Fibroblast of villous mesenchyme (primary cell): ENCODE data around the gene CYP26B1. TPM values are rescaled to one million over a fixed set of nuclear protein-coding genes. Genes with fewer than 3 reads are reported as not detected.

Experiments used
- DNase-seq: peaks from one replicate; pipeline ENCODE4 v3.0.0-alpha.2; 2010; ENCODE audit warnings: low read depth
- H3K4me3 ChIP-seq: 2 replicates; pipeline ENCODE4 v1.5.1; 2011; ENCODE audit warnings: low read depth, mild to moderate bottlenecking, low read length
- total RNA-seq: library from RNA; depleted of rRNA; stranded (reverse); fragments of >200 nt; gene quantifications from 2 replicates; pipeline ENCODE4 v1.2.3, GENCODE V29; 2012
- TF ChIP-seq, protein P1 (sequence below): IDR thresholded peaks from 2 replicates; pipeline ENCODE4 v1.5.1; 2012; ENCODE audit warnings: low read depth, mild to moderate bottlenecking, low read length; ENCODE audit not compliant: insufficient read depth

The CYP26B1 gene
- total RNA-seq, 1 donor, result 0.43 TPM

DNA sequence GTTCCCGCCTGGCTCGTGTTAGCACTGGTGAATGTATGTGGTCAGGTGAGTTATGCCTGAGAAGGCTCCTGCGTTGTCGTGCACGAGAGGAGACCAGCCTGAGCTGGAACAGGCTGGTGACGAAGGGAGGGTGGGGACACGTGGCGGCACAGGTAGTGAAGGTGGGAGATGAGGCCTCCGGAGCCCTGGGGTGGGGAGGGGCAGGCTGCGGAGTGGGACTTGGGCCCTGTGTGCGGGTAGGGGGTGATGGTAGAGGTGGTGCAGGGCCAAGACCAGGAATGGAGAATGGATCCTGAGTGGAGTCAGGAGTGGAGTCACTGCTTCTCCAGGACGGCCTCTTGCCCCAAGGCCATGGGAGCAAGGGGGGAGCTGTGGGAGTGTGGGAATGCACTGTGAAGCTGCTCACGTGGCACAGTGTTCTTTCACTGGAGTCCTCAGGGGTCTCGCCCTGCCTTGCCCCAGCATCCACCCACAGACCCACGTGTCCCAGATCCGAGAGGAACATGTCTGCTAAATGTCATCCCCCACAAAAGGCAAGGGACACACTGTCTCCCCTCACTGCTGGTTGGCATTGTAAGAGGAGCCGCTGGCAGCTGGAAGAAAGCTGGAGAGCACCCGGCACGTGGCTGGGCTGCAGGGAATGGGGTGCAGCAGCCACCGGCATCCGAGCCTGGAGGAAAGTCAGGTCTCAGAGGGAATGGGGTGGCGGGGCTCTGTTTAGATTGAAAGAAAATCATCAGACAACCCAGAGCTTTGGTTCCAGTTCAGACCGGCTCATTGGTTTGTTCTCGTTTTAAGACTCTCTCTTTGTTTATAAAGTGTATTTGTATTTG, 63.7 kb downstream of the CYP26B1 start:
- no peak for DNase-seq
- H3K4me3 ChIP-seq, result no peak overlapping the region
- TF ChIP-seq, protein P1, sequence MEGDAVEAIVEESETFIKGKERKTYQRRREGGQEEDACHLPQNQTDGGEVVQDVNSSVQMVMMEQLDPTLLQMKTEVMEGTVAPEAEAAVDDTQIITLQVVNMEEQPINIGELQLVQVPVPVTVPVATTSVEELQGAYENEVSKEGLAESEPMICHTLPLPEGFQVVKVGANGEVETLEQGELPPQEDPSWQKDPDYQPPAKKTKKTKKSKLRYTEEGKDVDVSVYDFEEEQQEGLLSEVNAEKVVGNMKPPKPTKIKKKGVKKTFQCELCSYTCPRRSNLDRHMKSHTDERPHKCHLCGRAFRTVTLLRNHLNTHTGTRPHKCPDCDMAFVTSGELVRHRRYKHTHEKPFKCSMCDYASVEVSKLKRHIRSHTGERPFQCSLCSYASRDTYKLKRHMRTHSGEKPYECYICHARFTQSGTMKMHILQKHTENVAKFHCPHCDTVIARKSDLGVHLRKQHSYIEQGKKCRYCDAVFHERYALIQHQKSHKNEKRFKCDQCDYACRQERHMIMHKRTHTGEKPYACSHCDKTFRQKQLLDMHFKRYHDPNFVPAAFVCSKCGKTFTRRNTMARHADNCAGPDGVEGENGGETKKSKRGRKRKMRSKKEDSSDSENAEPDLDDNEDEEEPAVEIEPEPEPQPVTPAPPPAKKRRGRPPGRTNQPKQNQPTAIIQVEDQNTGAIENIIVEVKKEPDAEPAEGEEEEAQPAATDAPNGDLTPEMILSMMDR, result no peak

DNA sequence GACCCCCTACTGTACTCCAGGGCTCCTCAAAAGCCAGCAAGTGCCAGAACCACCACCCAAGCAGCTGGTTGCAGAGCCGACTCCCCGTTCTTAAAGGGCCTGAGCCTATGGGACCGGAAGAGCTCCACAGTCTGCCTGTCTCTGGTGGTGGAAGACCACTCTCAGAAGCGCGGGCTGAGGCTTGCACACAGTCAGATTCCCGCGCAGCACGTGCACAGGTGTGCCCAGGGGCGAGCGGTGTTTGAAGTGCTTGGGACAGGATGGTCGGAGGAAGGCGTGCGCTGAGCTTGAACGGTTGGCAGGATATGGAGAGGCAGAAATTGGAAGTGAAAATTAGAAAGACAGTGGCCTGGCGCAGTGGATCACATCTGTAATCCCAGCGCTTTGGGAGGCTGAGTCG, 64.8 kb downstream of the CYP26B1 start:
- no peak for DNase-seq
- TF ChIP-seq, protein P1, result no peak
- H3K4me3 ChIP-seq, result no peak overlapping the region

DNA sequence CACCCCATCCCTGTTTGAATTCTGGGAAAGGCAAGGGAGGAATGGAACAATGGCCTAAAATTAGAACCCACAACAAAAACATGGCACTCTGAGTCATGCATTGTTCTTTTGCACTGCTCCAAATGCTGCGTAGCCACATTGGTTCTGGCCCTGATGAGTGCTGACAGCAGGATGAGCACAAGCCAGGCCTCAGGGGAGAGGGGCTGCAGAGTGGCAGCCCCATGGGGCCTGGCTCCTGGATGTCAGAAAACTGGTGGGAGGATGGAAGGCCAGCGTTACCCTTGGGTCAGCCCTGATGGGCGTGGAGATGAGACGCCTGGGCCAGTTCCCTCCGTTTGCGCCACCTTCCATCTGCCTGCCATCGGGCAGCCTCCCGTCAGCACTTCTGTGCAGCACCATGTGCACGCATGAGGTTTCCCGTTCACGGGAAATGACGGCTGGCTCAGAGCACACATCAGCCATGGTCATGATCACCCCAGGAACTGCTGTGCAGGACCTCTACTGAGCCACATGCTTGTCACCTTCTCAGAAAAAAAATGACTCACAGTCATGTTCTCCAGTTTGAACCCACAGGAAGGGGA, 65.6 kb downstream of the CYP26B1 start:
- no peak overlapping the region for H3K4me3 ChIP-seq
- TF ChIP-seq, protein P1, result no peak
- no peak for DNase-seq

DNA sequence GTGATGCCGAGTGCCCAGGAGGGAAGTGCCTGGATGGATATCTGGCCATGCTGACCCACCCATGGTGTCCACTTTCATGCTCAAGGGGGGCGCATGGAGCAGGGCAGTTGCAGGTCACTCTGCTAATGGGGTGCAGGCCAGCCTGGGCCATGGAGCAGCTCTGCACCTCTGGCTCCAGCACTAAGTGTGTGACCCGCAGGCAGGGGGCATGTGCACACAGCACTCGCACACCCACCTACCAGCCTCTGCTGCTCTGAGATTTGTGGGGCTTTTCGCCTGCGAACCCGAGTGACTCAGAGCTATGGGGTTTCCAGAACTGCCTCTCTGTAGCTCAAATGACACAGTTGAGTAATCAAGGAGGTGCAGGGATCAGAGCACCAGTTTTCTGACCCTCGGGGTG, 66.2 kb downstream of the CYP26B1 start:
- no peak for DNase-seq
- H3K4me3 ChIP-seq, result no peak overlapping the region
- TF ChIP-seq, protein P1, result no peak

DNA sequence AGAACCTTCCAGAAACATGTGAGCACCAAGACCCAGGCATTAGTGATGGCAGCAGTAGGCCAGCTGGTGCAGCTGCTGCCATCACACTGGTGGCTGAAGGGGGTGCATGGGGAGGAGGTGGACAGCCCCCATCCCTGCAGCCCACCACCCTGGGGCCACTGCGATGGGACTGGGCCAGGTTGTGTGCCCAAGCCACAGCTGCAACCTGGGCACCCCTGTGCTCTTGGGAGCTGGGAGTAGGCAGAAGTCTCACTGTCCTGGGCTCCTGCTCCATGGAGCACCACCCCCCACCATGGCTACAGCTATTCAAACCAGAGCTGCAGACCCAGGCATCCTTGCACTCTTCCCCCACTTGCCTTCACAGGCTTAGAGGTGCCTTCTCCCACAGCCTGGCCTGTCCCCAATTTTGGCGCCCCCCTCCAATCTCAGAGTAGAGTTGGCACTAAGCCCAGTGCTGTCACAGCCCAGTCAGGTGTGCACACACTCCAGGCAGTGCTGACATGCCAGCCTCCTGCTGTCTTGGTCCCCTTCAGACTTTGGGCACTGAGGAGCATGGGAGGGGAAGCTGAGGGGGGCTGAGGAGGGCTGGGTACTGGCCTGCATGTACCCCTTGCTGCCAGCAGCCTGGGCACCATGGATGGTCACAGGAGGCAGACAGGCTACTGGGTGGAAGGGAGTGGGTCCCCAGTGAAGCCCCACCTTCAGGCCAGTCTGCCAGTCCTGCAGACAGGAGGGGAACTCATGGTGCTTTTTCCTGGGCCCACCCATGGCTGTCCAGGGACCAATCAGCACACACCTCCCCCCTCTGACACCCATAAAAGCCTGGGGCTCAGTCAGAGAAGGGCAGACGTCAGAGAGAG, 67.1 kb downstream of the CYP26B1 start:
- DNase-seq, result no peak
- no peak overlapping the region for H3K4me3 ChIP-seq
- TF ChIP-seq, protein P1, result no peak
